HG03565 (cell line): ENCODE measurements around the gene PRRC2B.
"Not testable (repeated sequence)": the region's sequence is repeated elsewhere in the genome, so short reads cannot be mapped to it uniquely, and the experiment has no call there.

Experiments used
- ATAC-seq: cut with Tn5 transposase; IDR thresholded peaks from one replicate; pipeline ENCODE4 v1.9.1; 2021; ENCODE audit warnings: mild to moderate bottlenecking, moderate library complexity; ENCODE audit not compliant: unreplicated experiment

Gene PRRC2B

DNA sequence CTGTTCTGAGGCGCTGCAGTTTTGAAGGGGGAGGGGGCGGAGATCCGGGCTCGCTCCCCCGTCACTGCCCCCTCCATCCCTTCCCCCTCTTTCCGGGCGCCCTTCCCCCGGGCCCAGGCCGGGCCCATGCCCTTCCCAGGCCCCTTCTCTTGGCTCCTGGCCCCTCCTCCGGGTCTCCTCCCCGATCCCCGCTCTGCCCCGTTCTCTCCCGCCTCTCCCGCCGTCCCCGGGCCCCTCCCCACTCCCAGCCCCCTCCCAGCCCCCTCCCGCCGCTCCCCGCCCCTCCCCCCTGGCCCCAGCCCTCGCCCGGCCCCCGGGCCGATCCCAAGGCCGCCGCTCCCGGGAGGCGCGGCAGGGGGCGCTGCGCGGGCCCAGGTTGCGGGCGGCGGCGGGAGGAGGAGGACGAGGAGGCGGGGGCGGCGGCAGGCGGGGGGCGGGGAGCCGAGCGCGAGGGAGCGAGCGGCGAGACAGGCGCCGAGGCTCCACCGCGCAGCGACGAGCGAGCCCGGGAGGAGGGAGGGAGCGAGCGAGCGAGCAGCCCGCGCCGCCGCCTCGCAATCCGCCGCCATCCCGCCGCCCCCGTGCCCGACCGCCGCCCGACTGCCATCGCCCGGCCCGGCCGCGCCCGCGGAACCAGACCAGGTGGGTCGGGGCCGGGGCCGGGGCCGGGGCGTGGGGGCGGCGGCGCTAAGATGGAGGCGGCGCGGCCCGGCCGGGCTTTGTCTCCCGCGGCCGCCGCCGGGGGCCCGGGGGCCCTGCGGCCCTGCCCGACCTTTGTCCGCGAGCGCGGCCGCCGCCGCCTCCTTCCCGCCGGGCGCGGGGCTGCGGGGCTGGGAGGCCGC lies at the start of gene PRRC2B:
TSS of gene PRRC2B (plus strand) at position 465 of the 842 bp plus-strand sequence. CDS start 36,059 bp downstream, outside the sequence.
- ATAC-seq: peak; percentile 31

DNA sequence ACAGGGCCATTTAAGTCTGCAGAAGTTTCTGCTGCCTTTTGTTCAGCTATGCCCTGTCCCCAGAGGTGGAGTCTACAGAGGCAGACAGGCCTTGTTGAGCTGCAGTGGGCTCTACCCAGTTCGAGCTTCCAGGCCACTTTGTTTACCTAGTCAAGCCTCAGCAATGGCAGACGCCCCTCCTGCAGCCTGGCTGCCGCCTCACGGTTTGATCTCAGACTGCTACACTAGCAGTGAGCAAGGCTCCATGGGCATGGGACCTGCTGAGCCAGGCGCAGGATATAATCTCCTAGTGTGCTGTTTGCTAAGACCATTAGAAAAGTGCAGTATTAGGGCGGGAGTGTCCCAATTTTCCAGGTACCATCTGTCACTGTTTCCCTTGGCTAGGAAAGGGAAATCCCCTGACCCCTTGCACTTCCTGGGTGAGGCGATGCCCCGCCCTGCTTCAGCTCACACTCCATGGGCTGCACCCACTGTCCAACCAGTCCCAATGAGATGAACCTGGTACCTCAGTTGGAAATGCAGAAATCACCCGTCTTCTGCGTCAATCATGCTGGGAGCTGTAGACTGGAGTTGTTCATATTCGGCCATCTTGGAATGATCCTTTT lies 48.9 kb upstream of the PRRC2B start:
- not testable (repeated sequence) for ATAC-seq

DNA sequence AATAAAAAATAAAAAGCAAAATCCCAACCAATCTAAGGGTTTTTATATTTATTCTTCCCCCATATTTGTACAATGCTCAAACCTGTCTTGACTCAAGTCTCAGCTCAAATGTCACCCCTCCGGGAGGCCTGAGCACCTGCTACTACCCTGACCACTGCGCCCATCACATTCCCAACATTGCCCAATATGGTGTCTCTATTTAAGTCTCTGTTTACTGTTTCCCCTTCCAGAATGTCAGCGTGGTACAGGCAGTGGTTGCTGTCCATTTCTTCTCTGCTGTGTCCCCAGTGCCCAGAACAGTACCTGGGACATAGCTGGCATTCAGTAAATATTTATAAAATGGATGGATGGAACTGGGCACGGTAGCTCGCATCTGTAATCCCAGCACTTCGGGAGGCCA lies 47.3 kb upstream of the PRRC2B start:
- no peak for ATAC-seq

DNA sequence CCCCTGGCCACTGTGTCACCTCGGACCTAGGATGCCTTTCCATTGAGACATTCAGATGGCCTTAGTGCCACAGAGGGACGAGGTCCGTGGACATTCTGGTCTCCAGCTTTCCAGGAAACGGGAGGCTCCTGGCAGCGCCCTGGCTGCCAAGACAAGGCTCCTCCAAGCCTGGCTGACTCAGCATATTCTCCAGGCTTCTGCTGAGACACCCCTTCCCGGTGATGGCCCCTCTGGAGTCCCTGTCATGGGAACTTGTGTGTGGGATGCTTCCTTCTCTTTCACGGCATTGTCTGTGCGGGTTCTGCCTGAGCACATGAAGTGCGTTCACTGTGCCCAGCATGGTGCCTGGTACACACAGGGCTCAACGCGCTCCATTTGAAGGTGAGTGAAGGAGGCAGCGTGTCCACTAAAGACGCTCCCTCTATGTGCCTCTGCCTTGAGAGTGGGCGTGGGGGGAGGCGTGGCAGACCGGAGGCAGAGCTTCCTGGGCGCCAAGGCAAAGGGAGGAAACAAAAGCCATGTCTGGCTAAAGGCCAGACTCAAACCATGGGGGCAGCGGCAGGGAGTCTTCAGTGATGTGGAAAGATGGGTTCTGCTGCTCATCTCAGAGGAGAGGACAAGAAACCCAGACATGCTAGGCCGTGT lies 46.4 kb upstream of the PRRC2B start:
- no peak for ATAC-seq

DNA sequence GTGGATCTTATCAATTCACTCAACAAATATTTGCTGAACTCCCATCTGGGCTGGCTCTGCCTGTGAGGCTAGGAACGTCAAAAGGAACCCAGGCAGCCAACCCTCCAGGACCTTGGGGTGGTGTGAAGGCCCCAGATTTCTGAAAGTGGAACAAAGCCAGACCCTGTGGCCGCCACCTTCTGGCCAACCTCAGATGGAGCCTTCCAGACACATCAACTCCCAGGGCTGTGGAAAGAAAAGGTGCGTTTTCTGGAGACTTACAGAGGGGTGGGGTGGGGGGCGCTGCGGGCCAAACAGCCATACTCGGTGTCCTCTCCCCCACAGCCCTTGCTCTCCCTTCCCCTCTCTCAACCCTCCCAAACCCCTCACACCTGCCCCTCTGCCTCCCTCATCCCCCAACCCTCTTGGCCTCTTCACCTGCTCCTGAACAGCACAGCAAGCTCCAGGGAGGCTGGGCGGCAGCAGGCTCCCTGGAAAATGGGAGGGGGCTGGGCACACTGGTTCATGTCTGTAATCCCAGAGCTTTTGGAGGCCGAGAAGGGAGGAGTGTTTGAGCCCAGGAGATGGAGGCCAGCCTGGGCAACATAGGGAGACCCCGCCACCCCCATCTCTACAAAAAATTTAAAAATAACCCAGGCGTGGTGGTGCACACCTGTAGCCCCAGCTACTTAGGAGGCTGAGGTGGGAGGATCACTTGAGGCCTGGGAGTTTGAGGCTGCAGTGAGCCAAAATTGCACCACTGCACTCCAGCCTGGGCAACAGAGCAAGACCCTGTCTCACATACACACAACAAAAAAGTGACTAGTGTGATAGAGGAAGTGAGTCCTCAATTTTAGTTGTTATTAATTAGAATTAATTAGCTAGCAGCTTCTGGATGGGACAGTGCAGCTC lies 45.0 kb upstream of the PRRC2B start:
- ATAC-seq: no peak

DNA sequence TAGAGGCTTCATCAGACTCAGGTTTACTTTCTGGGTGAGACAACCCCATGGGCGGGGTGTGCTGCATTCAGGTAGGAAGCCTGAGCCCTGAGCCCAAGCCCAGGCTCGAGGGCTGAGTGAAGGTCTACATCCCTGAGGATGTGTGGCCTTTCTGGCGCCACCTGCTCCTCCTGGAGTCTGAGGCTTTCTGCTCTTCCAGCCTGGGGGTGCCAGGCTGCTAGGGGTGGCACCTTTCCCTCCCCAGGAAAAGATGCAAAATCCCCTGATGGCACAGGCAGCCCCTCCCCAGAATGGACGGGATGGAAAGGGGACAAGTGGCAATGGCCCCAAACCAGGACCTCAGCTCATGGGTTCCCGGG lies 44.4 kb upstream of the PRRC2B start:
- ATAC-seq: no peak

DNA sequence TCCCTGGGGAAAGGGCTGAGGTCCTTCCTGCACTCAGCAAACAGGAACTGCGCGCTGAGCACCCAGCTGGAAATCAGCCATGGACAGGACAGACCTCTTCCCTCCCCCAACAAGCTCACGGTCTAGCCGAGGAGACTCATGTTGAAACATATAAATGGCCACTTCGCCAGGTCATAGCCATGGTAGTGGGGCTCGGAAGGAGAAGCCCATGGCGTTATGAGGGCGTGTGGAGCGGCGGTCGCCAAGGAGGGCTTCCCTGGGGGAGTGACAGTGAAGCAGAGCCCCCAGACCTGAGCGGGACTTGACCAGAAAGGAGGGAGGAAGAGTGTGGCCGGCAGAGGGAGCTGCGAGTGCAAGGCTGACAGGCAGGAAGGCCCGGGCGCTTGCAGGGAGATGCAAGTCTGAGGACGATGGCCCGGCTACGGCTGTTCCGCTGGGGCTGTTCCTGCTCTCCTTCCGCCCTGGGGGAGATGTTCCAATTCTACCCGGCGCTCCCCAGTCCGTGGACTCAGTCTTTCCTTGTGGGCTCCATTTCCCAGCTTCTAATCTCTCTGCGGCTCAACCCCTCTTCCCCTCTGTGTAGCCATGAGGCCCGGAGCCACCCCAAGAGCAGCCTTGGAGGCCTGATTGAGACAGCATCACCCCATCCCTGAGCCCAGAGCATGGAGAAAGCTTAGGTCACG lies 43.9 kb upstream of the PRRC2B start:
- ATAC-seq: no peak

DNA sequence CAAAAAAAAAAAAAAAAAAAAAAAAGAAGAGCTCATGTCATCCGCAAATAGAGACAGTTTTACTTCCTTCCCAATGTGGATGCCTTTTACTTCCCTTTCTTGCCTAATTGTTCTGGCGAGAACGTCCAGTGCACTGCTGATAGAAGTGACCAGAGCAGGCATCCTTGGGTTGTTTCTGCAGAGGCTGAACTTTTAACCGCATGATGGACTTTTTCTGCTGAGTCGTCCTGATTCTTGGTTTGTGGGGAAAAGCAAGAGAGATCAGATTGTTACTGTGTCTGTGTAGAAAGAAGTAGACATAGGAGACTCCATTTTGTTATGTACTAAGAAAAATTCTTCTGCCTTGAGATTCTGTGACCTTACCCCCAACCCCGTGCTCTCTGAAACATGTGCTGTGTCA lies 37.4 kb upstream of the PRRC2B start:
- ATAC-seq: not testable (repeated sequence)

DNA sequence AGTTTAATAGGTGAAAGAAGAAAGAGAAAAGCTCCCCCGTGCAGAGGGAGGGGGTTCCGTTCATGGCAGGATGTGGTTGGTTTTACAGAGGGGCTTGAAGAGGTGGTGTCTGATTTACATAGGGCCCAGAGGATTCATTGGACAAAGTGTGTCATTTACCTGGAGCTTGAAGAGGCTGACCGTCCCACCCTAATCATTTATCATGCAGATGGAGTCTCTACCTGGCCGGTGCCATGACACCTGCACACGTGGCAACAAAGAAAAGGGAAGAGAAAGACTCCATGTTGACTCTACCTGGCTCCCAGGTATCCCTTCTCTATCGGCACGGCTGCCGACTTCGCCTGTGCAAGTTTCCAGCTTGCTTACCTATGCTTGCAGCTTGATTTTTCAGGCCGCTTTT lies 35.3 kb upstream of the PRRC2B start:
- no peak for ATAC-seq

DNA sequence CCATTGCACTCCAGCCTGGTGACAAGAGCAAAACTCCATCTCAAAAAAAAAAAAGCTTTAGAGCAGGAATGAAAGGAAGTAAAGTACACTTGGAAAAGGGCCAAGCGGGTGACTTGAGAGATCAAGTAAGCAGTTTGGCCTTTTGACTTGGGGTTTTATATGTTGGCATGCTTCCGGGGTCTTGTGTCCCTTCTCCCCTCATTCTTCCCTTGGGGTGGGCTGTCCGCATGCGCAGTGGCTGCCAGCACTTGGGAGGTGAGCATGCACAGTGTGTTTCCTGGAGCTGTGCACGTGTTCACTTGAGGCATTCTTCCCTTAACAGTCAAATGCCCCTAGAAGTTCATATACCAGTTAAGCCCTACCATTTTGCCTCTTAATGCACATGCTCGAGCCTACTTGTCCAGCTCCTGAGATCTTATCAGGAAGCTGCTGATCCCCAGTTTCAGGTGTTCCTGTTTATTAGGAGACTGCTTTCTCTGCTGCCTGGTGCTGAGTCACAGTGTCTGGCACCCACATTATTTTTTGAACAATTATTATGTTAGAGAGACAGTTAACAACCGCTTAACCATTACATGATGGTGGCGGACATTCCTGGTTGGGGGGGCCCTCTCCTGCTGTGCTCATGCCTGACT lies 32.6 kb upstream of the PRRC2B start:
- no peak for ATAC-seq

DNA sequence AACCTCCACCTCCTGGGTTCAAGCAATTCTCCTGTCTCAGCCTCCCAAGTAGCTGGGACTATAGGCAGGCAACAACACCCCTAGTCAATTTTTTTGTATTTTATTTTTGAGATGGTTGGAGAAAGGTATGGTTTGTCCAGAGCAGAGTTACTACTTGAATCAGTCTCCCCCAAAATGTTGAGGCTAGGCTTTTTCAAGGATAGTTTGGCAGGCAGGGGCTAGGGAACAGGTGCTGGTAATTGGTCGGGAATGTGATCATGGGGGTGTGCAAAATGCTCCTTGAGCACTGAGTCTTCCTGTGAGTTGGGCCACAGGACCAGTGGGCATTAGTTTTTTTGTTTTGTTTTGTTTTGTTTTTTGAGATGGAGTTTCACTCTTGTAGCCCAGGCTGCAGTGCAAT lies 28.3 kb upstream of the PRRC2B start:
- ATAC-seq: no peak

DNA sequence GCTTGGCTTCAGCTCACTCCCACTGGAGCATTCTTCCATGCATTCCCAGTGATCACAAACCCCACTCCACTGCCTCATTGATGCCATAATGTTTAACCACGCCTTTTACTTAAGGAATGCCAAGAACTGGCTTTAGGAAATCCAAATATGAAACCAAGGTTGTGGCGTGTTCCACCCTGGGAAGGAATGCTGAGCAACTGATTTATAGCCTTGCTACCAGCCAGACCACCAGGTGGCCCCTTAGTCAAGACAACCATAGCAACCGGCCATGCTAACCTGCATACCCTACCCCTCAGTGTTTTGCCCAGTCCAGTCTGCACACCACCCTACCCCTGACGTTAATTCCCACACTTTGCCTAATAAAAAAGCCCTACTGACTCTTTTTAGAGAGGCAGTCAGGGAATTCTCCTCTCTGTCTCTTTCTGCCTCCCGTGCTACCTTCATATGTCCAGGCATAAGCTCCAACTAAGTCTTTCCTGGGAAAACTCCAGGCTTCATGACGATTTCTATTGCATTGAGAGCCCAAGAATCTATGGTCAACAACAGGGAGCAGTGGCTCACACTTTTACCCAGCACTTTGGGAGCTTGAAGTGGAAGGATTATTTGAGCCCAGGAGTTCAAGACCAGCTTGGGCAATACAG lies 27.0 kb upstream of the PRRC2B start:
- ATAC-seq: no peak

DNA sequence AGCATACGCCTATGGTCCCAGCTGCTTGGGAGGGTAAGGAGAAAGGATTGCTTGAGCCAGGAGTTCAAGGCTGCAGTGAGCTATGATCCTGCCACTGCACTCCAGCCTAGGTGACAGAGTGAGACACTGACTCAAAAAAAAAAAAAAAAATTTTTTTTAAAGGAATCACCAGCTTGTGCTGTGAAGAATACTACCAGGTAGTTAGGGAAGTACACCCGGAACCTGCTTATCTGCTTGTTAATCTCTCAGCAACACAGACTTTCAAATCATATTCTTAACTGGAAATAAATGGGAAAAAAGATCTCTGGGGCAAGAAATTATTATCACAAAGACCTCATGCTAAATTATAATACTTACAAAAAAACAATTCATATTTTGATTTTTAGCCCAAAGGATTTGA lies 26.4 kb upstream of the PRRC2B start:
- no peak for ATAC-seq

DNA sequence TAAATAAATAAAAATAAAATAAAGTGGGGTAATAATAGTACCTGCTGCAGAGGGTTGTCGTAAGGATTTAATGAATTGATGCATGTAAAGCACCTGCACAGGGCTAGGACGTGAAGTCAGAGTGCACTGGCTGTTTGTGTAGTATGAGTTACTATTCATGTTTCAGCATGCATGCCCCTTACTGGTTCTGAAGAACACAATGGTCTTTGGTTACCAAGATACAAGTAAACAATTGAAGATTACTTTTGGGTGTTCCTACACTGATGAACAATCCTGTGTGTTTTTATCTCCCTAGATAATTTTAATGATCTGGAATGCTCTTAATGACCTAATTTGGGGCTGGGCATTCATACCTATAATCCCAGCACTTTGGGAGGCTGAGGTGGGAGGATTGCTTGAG lies 23.2 kb upstream of the PRRC2B start:
- ATAC-seq: no peak

DNA sequence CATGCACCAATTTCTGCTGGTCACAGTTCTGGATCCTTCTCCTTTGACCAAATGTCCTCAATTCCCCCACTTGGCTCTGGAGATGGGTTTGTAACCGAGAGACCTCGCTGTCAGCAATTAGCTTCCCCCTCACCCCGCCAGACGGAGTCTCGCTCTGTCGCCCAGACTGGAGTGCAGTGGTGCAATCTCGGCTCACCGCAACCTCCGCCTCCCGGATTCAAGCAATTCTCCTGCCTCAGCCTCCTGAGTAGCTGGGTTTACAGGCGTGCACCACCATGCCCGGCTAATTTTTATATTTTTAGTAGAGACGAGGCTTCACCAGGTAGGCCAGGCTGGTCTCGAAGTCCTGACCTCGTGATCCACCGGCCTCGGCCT lies 21.3 kb upstream of the PRRC2B start:
- not testable (repeated sequence) for ATAC-seq

DNA sequence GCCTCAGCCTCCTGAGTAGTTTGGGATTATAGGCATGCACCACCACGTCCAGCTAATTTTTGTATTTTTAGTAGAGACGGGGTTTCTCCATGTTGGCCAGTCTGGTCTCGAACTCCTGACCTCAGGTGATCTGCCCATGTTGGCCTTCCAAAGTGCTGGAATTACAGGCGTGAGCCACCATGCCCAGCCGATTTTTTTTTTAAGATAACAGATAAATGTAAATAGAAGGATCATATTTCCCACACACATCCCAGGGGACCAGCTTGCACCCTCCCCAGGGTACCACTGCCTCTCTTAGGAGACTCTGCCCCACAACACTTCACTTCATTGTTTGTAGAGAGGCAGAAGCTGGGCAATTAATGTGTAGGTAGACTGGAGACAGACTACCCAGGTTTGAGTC lies 19.2 kb upstream of the PRRC2B start:
- ATAC-seq: not testable (repeated sequence)

DNA sequence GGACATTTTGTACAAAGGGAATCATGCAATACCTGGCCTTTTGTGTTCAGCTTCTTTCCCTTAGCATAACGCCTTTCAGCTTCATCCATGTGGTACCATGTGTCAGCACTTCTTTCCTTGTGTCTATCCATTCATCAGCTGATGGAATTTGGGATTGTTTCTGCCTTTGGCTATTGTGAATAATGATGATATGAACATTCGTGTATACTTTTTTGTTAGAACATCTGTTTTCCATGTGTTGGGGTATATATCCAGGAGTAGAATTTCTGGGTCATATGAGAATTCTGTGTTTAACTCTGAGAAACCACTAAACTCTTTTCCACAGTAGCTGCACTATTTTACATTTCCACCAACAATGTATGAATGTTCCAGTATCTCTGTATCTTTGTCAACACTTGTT lies 14.8 kb upstream of the PRRC2B start:
- no peak for ATAC-seq

DNA sequence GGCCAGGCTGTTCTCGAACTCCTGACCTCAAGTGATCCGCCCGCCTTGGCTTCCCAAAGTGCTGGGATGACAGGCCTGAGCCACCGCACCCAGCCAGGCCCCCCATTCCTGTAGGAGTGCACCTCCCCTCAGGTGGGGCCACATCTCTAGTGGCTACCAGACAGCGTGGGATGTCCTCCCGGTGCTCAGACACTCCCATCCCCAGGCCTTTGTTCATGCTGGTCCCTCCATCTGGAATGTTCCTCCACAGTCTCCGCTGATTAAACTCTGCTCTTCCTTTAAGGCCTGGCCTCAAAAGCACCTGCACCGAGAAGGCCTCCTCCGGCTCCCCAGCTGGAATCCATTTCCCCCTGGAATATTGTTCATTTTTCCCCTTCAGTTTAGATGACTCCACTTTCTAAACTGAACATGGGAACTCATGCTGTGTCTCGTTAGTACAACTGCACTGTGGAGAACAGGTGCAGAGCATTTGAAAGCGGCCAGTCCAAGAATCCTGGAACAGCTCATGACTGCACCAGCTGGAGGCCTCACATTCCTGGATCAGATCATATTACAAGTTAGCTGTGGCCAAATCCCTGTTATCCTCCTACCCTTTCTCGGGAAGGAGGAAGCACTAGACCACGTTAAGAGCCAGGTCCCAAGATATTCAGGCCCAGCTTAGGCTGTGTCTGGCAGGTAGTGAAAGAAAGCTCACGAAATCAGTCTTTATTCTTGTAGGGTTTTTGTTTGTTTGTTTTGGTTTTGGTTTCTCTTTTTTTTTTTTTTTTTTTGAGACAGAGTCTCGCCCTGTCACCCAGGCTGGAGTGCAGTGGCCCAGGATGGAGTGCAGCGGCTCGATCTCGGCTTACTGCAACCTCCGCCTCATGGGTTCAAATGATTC lies 10.8 kb upstream of the PRRC2B start:
- ATAC-seq: no peak

DNA sequence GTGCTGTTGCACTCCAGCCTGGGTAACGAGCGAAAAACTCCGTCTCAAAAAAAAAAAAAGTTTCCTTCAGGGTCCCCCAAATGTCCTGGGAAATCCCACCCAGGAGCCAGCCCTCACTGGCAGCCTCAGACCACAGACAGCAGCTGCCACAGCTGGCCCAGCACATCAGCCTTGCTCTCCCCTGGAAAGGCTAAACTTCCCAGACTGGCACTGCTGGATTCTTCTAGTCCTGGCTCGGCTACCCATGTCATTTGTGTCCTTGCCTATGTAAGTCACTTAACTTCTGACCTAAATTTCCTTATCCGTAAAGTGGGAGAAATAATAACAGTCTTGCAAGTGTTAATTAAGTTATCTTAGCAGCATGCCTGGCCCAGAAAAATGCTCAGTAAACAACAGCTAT lies 8.6 kb upstream of the PRRC2B start:
- no peak for ATAC-seq
